Measurements from ENCODE around the gene ORM1. TPM values are rescaled to one million over a fixed set of nuclear protein-coding genes. Genes with fewer than 3 reads are reported as not detected.

ORM1 gene
- polyA plus RNA-seq, 3 donors, result 2.2 to 4.9 (median 2.8) TPM

- no peak for DNase-seq
- no peak overlapping the region for H3K9ac ChIP-seq (ENCODE audit: insufficient read depth, low read length, poor library complexity, severe bottlenecking)
- peak overlapping the region; percentile 1 to 99 (median 40) for H3K27ac Mint-ChIP-seq
These were observed 46.6 kb downstream of the ORM1 start for GRCh38 chr9:114369216-114370130.

DNA sequence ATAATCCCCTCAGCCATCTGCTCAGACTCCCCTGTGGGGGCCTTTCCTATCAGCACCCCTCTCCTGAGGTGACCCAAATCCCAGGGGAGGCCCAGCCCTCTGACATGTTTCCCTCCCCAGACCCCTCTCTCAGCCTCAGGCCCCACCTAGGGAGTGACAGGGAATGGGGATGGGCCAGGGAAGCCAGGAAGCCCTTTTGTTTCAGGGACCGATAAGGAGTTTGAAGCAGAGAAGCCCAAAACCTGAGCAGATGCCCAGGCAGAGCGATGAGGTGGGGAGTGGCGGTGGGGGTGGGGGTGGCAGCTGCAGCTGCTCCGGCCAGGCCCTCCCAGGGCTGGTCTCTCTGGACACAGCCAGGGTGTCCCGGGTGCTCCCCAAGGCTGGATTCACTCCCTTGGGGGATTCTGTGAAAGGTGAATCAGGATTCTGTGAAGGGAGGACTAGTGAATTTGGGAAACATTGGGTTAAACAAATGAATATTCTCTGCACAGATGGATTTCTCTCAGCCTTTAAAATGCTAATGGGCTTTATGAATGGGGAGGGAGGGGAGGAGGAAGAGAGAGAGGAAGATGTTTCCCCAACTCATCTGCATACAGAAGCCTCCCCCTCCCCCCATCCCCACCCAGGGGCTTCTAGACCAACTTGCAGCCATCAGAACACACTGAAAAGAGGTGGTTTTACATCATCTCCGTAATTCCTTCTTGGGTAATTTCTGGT lies 47.5 kb downstream of the ORM1 start:
- Histone ChIP-seq H3K4me3 (replicated peaks in 1 of 3; ENCODE audit: low read depth in 2 of 3, low read length in 3 of 3) (peak overlapping the region in 1 of 3 experiments; percentile 66), H2AFZ (ENCODE audit: insufficient read depth, low read depth, low read length, poor library complexity, severe bottlenecking) (no peak overlapping the region), H3K4me2 (replicated peaks; ENCODE audit: extremely low read depth, low read length, poor library complexity, severe bottlenecking) (peak overlapping the region; percentile 68), H3K9ac (ENCODE audit: insufficient read depth, low read length, poor library complexity, severe bottlenecking) (no peak overlapping the region), H3K27ac (ENCODE audit: low read depth in 1 of 2, low read length in 2 of 2) (peak overlapping the region; percentile 85 to 86), H4K20me1 (ENCODE audit: insufficient read depth, low read length) (peaks cover 6% of the 10 kb centered on the region), H3K9me3 (replicated peaks in 1 of 2; ENCODE audit: control insufficient read depth in 1 of 2, insufficient read depth in 1 of 2, low read length in 2 of 2) (no peaks in the 10 kb centered on the region), H3K4me1 (ENCODE audit: control insufficient read depth in 1 of 2, insufficient read depth in 2 of 2, low read length in 2 of 2) (peaks cover 98 to 99% of the 10 kb centered on the region in 2 donors), H3K27me3 (ENCODE audit: control insufficient read depth in 2 of 2, insufficient read depth in 2 of 2, low read length in 2 of 2) (no peaks in the 10 kb centered on the region), H3K36me3 (replicated peaks in 1 of 2; ENCODE audit: control insufficient read depth in 1 of 2, insufficient read depth in 2 of 2, low read length in 2 of 2) (peaks cover 58 to 79% of the 10 kb centered on the region in 2 donors), H3K79me2 (ENCODE audit: insufficient read depth, low read length) (peaks cover 72% of the 10 kb centered on the region)
- peaks cover 74 to 87% of the 10 kb centered on the region in 2 donors for H3K36me3 Mint-ChIP-seq
- peaks cover 0 to 2% (median 0%) of the 10 kb centered on the region in 7 donors for H3K9me3 Mint-ChIP-seq
- intact Hi-C loops (cut with micrococcal nuclease), result no loop called here
- no peaks in the 10 kb centered on the region for H3K27me3 Mint-ChIP-seq (ENCODE audit: low read depth in 3 of 3)
- peak overlapping the region; percentile 80 to 99 (median 97) for H3K27ac Mint-ChIP-seq
- TF ChIP-seq, protein P1, sequence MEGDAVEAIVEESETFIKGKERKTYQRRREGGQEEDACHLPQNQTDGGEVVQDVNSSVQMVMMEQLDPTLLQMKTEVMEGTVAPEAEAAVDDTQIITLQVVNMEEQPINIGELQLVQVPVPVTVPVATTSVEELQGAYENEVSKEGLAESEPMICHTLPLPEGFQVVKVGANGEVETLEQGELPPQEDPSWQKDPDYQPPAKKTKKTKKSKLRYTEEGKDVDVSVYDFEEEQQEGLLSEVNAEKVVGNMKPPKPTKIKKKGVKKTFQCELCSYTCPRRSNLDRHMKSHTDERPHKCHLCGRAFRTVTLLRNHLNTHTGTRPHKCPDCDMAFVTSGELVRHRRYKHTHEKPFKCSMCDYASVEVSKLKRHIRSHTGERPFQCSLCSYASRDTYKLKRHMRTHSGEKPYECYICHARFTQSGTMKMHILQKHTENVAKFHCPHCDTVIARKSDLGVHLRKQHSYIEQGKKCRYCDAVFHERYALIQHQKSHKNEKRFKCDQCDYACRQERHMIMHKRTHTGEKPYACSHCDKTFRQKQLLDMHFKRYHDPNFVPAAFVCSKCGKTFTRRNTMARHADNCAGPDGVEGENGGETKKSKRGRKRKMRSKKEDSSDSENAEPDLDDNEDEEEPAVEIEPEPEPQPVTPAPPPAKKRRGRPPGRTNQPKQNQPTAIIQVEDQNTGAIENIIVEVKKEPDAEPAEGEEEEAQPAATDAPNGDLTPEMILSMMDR (IDR thresholded peaks at IDR 0.05), result no peak
- peaks cover 93% of the 10 kb centered on the region for H3K4me1 Mint-ChIP-seq
- no peak for DNase-seq
- WGBS (ENCODE audit: insufficient coverage), result 97% methylated on average over 5 of the region's 6 CpGs
- H3K4me3 Mint-ChIP-seq, result no peak overlapping the region

More at GRCh38 chr9:114369216-114370130, 46.6 kb downstream of the ORM1 start:
- H3K4me3 Mint-ChIP-seq, result no peak overlapping the region
- Histone ChIP-seq H3K4me3 (replicated peaks in 1 of 3; ENCODE audit: low read depth in 2 of 3, low read length in 3 of 3) (no peak overlapping the region), H3K9me3 (replicated peaks in 1 of 2; ENCODE audit: control insufficient read depth in 1 of 2, insufficient read depth in 1 of 2, low read length in 2 of 2) (no peaks in the 10 kb centered on the region), H3K27me3 (ENCODE audit: control insufficient read depth in 2 of 2, insufficient read depth in 2 of 2, low read length in 2 of 2) (no peaks in the 10 kb centered on the region), H3K79me2 (ENCODE audit: insufficient read depth, low read length) (peaks cover 68% of the 10 kb centered on the region), H2AFZ (ENCODE audit: insufficient read depth, low read depth, low read length, poor library complexity, severe bottlenecking) (no peak overlapping the region), H3K4me1 (ENCODE audit: control insufficient read depth in 1 of 2, insufficient read depth in 2 of 2, low read length in 2 of 2) (peaks cover 98 to 99% of the 10 kb centered on the region in 2 donors), H3K36me3 (replicated peaks in 1 of 2; ENCODE audit: control insufficient read depth in 1 of 2, insufficient read depth in 2 of 2, low read length in 2 of 2) (peaks cover 65 to 77% of the 10 kb centered on the region in 2 donors), H3K4me2 (replicated peaks; ENCODE audit: extremely low read depth, low read length, poor library complexity, severe bottlenecking) (no peak overlapping the region), H3K27ac (ENCODE audit: low read depth in 1 of 2, low read length in 2 of 2) (peak overlapping the region; percentile 85 to 86), H4K20me1 (ENCODE audit: insufficient read depth, low read length) (peaks cover 6% of the 10 kb centered on the region)
- peaks cover 72 to 86% of the 10 kb centered on the region in 2 donors for H3K36me3 Mint-ChIP-seq
- WGBS (ENCODE audit: insufficient coverage), result 100% methylated on average over 3 of the region's 9 CpGs
- peaks cover 0 to 5% (median 0%) of the 10 kb centered on the region in 7 donors for H3K9me3 Mint-ChIP-seq
- intact Hi-C loops (cut with micrococcal nuclease), result no loop called here
- peaks cover 92% of the 10 kb centered on the region for H3K4me1 Mint-ChIP-seq
- TF ChIP-seq, protein P1 (IDR thresholded peaks at IDR 0.05), result no peak
- no peaks in the 10 kb centered on the region for H3K27me3 Mint-ChIP-seq (ENCODE audit: low read depth in 3 of 3)
